GM21528 (cell line): ENCODE measurements around the gene ZNF441.
"Not testable (repeated sequence)": the region's sequence is repeated elsewhere in the genome, so short reads cannot be mapped to it uniquely, and the experiment has no call there.

Experiments
- ATAC-seq: cut with Tn5 transposase; IDR thresholded peaks from one replicate; pipeline ENCODE4 v1.9.1; 2021; ENCODE audit warnings: mild to moderate bottlenecking, moderate library complexity; ENCODE audit not compliant: unreplicated experiment, low FRiP score

The ZNF441 gene

GRCh38 chr19:11776669-11777068 lies 9.9 kb downstream of the ZNF441 start:
- not testable (repeated sequence) for ATAC-seq

DNA sequence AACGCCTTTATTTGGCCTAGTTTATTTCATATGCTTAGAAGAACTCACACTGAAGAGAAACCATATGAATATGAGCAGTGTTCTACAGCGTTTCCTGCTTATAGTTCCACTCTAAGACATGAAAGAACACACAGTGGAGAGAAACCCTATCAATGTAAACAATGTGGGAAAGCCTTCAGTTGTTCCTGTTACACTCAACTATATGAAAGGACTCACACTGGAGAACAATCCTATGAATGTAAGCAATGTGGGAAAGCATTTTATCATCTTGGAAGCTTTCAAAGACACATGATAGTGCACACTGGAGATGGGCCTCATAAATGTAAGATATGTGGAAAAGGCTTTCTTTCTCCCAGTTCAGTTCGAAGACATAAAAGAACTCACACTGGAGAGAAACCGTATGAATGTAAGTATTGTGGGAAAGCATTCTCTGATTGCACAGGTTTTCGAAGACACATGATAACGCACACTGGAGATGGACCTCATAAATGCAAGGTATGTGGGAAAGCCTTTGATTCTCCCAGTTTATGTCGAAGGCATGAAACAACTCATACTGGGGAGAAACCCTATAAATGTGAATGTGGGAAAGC lies 13.7 kb downstream of the ZNF441 start:
- ATAC-seq = no peak

- no peak for ATAC-seq
Measured at GRCh38 chr19:11781295-11782057, 14.7 kb downstream of the ZNF441 start.

DNA sequence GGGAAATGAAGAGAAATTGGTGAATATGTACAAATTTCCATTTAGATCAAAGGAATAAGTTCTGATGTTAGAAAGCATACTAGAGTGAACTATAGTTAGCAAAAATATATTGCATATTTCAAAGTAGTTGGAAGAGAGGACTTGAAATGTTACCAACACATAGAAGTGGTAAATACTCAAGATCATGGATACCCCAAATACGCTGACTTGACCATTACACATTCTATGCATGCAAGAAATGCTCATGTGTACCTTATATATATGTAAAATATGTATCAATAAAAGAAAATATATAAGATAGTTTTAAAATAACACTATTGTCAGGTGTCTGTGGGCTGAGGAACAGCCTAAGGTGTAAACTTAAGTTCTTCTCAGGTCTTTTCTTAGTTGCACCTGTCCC lies 17.0 kb downstream of the ZNF441 start:
- ATAC-seq = no peak

DNA sequence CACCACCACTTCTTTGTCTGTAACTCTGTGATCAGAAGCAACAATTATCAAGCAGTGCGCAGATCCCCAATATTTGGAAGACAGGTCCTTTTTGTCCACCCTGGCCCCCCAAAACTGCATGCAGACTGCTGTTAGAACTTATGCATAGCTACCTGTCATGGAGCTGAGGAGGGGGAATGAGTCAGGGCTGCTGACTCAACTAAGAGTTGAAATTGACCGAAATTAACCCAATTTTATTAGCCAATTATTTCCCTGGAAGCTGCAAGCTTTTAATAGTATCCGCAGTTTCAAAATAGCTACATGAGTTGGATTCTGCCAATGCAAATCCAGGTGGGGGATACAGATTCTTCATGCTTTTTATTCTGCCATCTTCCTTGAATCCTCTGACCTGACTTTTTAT lies 17.6 kb downstream of the ZNF441 start:
- ATAC-seq = no peak

DNA sequence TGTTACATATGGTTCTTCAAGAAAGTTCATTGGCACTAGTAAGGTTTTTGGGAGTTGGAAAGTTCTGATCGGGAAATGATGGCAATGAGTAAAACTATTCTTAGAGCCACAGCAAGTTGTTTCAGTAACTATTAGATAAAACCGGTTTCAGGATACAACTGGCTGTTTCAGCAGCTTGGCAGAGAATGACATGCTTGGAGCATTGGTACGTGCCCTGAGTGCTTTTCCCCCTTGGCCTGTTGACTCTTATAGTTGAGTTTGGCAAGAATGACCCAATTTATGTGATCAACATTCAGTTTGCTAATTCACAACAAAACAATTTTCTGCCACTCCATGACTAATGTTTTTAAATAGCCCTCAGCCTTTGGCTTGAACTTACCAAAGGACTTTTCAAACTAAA lies 20.7 kb downstream of the ZNF441 start:
- ATAC-seq = no peak

- no peak for ATAC-seq
Measured at GRCh38 chr19:11792942-11793341, 26.1 kb downstream of the ZNF441 start.

- ATAC-seq = no peak
Measured at GRCh38 chr19:11797491-11797890, 30.7 kb downstream of the ZNF441 start.

GRCh38 chr19:11798391-11799330 lies 31.9 kb downstream of the ZNF441 start, which contains the start of gene ZNF491:
Gene ZNF491 (plus strand): TSS chr19:11798523. CDS start chr19:11805954, 7,431 bp downstream.
- ATAC-seq = peak; percentile 85

DNA sequence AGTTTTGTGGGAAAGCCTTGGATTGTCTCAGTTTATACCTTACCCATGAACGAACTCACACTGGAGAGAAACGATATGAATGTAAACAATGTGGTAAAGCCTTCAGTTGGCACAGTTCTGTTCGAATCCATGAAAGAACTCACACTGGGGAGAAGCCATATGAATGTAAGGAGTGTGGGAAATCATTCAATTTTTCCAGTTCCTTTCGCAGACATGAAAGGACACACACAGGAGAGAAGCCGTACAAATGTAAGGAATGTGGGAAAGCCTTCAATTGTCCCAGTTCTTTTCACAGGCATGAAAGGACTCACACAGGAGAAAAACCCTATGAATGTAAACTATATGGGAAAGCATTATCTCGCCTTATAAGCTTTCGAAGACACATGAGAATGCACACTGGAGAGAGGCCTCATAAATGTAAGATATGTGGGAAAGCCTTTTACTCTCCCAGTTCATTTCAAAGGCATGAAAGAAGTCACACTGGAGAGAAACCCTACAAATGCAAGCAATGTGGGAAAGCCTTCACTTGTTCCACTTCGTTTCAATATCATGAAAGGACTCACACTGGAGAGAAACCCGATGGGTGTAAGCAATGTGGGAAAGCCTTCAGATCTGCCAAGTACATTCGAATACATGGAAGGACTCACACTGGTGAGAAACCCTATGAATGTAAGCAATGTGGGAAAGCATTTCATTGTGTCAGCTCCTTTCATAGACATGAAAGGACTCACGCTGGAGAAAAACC lies 39.7 kb downstream of the ZNF441 start:
- no peak for ATAC-seq

- ATAC-seq = no peak
Measured at GRCh38 chr19:11807099-11807380, 40.2 kb downstream of the ZNF441 start.

GRCh38 chr19:11813703-11814028 lies 46.9 kb downstream of the ZNF441 start:
- ATAC-seq = peak; percentile 48

- ATAC-seq = peak; percentile 87
Measured at GRCh38 chr19:11814029-11814699, 47.4 kb downstream of the ZNF441 start, which contains the start of gene ZNF440. Gene ZNF440 (plus strand): TSS chr19:11814273. CDS start chr19:11814448, 175 bp downstream.

DNA sequence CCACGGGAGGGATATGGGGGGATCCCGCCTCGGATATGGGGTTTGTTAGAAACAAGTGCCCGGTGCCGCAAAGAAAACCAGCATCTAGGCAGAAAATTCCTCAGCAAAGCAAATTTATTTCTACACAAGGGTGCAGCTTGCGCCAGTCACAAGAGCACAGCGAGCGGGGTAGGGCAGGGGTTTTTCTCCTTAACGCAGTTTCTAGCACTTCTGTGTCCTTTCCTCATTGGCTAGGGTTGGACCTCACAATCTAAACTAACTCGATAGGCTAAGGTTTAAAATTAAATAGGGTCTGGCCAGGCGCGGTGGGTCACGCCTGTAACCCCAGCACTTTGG lies 47.9 kb downstream of the ZNF441 start:
- ATAC-seq = no peak

DNA sequence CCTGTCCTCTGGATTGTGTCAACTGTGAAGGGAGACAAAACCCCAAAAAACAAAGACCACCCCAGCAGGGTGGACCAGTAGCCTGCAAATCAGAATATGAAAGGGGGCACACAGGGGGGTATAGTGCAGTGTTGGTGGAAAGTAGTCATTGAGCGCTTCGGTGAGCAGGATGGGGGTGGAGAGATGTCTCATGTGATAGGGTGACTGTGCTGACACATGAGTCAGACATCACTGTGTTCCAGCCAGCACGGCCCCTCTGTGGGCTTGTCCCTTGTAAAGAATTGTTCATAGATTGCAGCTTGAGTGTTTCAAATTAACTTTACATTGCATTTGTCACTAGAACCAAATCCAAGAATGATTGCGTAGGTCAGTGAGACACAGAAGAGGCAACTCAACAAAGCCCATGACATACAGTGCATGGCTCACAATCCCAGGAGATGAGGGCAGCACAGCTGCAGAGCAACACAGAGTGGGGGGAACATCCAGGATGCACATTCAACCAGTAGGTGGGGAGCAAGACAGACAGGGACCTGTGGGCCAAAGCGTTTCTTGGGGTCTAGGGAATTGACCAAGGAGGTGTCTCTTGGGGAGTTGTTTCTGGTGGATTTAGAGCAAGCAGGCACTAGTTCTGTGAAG lies 54.8 kb downstream of the ZNF441 start:
- ATAC-seq = no peak

GRCh38 chr19:11828957-11829876 lies 62.4 kb downstream of the ZNF441 start:
- ATAC-seq = not testable (repeated sequence)

DNA sequence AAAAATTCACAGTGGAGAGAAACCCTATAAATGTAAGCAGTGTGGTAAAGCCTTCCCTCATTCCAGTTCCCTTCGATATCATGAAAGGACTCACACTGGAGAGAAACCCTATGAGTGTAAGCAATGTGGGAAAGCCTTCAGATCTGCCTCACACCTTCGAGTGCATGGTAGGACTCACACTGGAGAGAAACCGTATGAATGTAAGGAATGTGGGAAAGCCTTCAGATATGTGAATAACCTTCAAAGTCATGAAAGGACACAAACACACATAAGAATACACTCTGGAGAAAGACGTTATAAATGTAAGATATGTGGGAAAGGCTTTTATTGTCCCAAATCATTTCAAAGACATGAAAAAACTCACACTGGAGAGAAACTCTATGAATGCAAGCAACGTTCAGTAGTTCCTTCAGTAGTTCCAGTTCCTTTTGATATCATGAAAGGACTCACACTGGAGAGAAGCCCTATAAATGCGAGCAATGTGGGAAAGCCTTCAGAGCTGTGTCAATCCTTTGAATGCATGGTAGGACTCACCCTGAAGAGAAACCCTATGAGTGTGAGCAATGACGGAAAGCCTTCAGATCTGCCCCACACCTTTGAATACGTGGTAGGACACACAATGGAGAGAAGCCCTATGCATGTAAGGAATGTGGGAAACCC lies 65.6 kb downstream of the ZNF441 start:
- no peak for ATAC-seq

DNA sequence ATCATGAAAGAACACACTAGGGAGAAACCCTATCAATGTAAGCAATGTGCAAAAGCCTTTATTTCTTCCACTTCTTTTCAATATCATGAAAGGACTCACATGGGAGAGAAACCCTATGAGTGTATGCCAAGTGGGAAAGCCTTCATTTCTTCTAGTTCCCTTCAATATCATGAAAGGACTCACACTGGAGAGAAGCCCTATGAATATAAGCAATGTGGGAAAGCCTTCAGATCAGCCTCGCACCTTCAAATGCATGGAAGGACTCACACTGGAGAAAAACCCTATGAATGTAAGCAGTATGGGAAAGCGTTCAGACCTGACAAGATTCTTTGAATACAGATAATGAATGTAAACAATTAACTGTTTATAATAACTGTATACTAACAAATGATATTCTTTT lies 66.7 kb downstream of the ZNF441 start:
- ATAC-seq = no peak
